AG04450 (cell line): ENCODE measurements around the gene PLCH2. TPM values are rescaled to one million over a fixed set of nuclear protein-coding genes. Genes with fewer than 3 reads are reported as not detected.
A peak's percentile ranks its signal among the peaks of the same experiment; 100 is the strongest.
"Not testable (repeated sequence)": the region's sequence is repeated elsewhere in the genome, so short reads cannot be mapped to it uniquely, and the experiment has no call there.

ENCODE experiments used
- CTCF ChIA-PET: fragments of 300-600, 350-600 bp; formaldehyde crosslinking; extraction: SDS; loops from one replicate; lab custom pipeline; 2022; ENCODE audit warnings: antibody characterized with exemption, inconsistent platforms; lab: Charles Lee
- POLR2A ChIA-PET: fragments of 350-600 bp; formaldehyde crosslinking; extraction: SDS; loops from one replicate; lab custom pipeline; 2021; ENCODE audit warnings: antibody characterized with exemption, inconsistent platforms; lab: Yijun Ruan, JAX
- DNase-seq: peaks from one replicate; pipeline ENCODE4 v3.0.0-alpha.2; 2011; ENCODE audit warnings: low read depth, low spot score
- H3K27ac ChIP-seq: one replicate; pipeline ENCODE4 v1.5.1; 2012; ENCODE audit warnings: low read depth, low read length, control low read depth
- H3K27me3 ChIP-seq: one replicate; pipeline ENCODE4 v1.6.0; 2012; ENCODE audit warnings: low read length; ENCODE audit not compliant: control insufficient read depth, insufficient read depth
- H3K4me3 ChIP-seq: 2 replicates; pipeline ENCODE4 v1.5.1; 2011; ENCODE audit warnings: mild to moderate bottlenecking, low read depth, low read length, control low read depth
- H3K9me3 ChIP-seq: 2 replicates; pipeline ENCODE4 v1.5.1; 2012; ENCODE audit warnings: low read length; ENCODE audit not compliant: control insufficient read depth, insufficient read depth
- CTCF ChIP-seq: IDR thresholded peaks from 2 replicates; pipeline ENCODE4 v1.5.1; 2011; ENCODE audit warnings: low read depth, low read length, control low read depth, inconsistent platforms
- polyA plus RNA-seq: library from polyadenylated mRNA; depleted of rRNA; stranded (reverse); fragments of >200 nt; gene quantifications from 2 replicates; pipeline ENCODE4 v1.2.3, GENCODE V29; 2011

PLCH2 gene
- polyA plus RNA-seq, 1 experiment: 0.06 TPM

GRCh38 chr1:2439369-2439768 lies 36.7 kb upstream of the PLCH2 start:
- TF ChIP-seq CTCF: no peak
- CTCF ChIA-PET: no interaction called here

GRCh38 chr1:2440346-2440745 lies 35.7 kb upstream of the PLCH2 start:
- POLR2A ChIA-PET, CTCF ChIA-PET, H3K4me3 ChIP-seq, DNase-seq, H3K27ac ChIP-seq, H3K9me3 ChIP-seq: not testable (repeated sequence)
- H3K27me3 ChIP-seq: peaks cover 24% of the 10 kb centered on the region

More at GRCh38 chr1:2439369-2439768, 36.7 kb upstream of the PLCH2 start:
- POLR2A ChIA-PET: no interaction called here
- Histone ChIP-seq H3K27me3 (peaks cover 25% of the 10 kb centered on the region), H3K4me3 (no peak overlapping the region), H3K27ac (no peak overlapping the region), H3K9me3 (peaks cover 6% of the 10 kb centered on the region; the same call in 1 of the 2 replicates)
- DNase-seq: no peak

- Histone ChIP-seq H3K27ac (no peak overlapping the region), H3K27me3 (peaks cover 24% of the 10 kb centered on the region), H3K9me3 (peaks cover 6% of the 10 kb centered on the region; the same call in 1 of the 2 replicates), H3K4me3 (no peak overlapping the region)
- POLR2A ChIA-PET: no interaction called here
- DNase-seq: no peak
- no peak for TF ChIP-seq CTCF
- CTCF ChIA-PET: no interaction called here
Measured at GRCh38 chr1:2441746-2442145, 34.3 kb upstream of the PLCH2 start.

- CTCF ChIA-PET: no interaction called here
- Histone ChIP-seq H3K9me3 (peaks cover 6% of the 10 kb centered on the region; the same call in 1 of the 2 replicates), H3K4me3 (no peak overlapping the region), H3K27ac (no peak overlapping the region), H3K27me3 (peaks cover 24% of the 10 kb centered on the region)
- TF ChIP-seq CTCF: no peak
- no peak for DNase-seq
- POLR2A ChIA-PET: no interaction called here
Measured at GRCh38 chr1:2442661-2443060, 33.4 kb upstream of the PLCH2 start.

GRCh38 chr1:2443277-2444137 lies 32.6 kb upstream of the PLCH2 start:
- Histone ChIP-seq H3K4me3 (no peak overlapping the region), H3K9me3 (peaks cover 6% of the 10 kb centered on the region; the same call in 1 of the 2 replicates), H3K27ac (no peak overlapping the region), H3K27me3 (peaks cover 24% of the 10 kb centered on the region)
- DNase-seq: no peak
- CTCF ChIA-PET: no interaction called here
- peak; percentile 9; the same call in 1 of the 2 replicates for TF ChIP-seq CTCF
- POLR2A ChIA-PET: no interaction called here
